HCT116 (cell line): ENCODE results near the gene NUP210. TPM values are rescaled to one million over a fixed set of nuclear protein-coding genes. Genes with fewer than 3 reads are reported as not detected.

Experiments used
- ATAC-seq: fragments of 200-7000 bp; cut with Tn5 transposase; 2 replicates; pipeline ENCODE4 v1.9.1; 2020; ENCODE audit warnings: mild to moderate bottlenecking, moderate library complexity
- BruUV-seq: library from RNA; stranded (reverse); fragments of 400-500 nt; replicated peaks from 2 replicates; lab custom pipeline; 2021; lab: Mats Ljungman, UMichigan
- CTCF ChIA-PET: fragments of 300-600 bp; sonication (Branson Sonifier 250); formaldehyde crosslinking; loops from one replicate; lab custom pipeline; 2021; ENCODE audit warnings: antibody characterized with exemption; lab: Charles Lee
- POLR2A ChIA-PET: fragments of 300-600, 350-600 bp; sonication (Branson Sonifier 250); formaldehyde crosslinking; loops from one replicate; lab custom pipeline; 2021; ENCODE audit warnings: antibody characterized with exemption; lab: Charles Lee
- RAD21 ChIA-PET, 2 experiments: fragments of 300-600 bp; sonication (Branson Sonifier 250); formaldehyde crosslinking; loops; one replicate each; lab custom pipeline; 2023; ENCODE audit warnings: low total read pairs in 2 of 2; ENCODE audit not compliant: uncharacterized antibody in 2 of 2, unreplicated experiment in 2 of 2, low non-redundant PET in 1 of 2; lab: Charles Lee
- DNase-seq: peaks from one replicate; pipeline ENCODE4 v3.0.0-alpha.2; 2010; ENCODE audit warnings: low read depth, low spot score
- H2AFZ ChIP-seq: fragments of 200-600 bp; shearing (Covaris generic), sonication (generic); 2 replicates; pipeline ENCODE4 v1.6.1; 2017; ENCODE audit warnings: low read depth, mixed run types, mixed read lengths, antibody characterized with exemption, low read length; ENCODE audit not compliant: poor library complexity, severe bottlenecking
- H3K27ac ChIP-seq: 2 replicates; pipeline ENCODE4 v1.5.1; 2012; ENCODE audit warnings: low read depth, low read length
- H3K27me3 ChIP-seq: fragments of 200-600 bp; sonication (generic); 2 replicates; pipeline ENCODE4 v1.6.1; 2016; ENCODE audit warnings: mixed run types, low read length, mixed read lengths; ENCODE audit not compliant: insufficient read depth
- H3K36me3 ChIP-seq, 2 experiments: fragments of 200-500 bp in 1 of 2; fragments of 200-600 bp in 1 of 2; sonication (Bioruptor generic) in 1 of 2; sonication (generic) in 1 of 2; 2 replicates each; pipeline versions ENCODE4 v1.5.1 to v1.6.1; 2014 to 2016; ENCODE audit warnings: low read length in 2 of 2, inconsistent platforms in 1 of 2, mixed read lengths in 1 of 2, mixed run types in 1 of 2; ENCODE audit not compliant: insufficient read depth in 2 of 2, control insufficient read depth in 1 of 2
- H3K4me1 ChIP-seq, 2 experiments: fragments of 200-600 bp in 1 of 2; sonication (generic) in 1 of 2; 2 replicates each; pipeline versions ENCODE4 v1.5.1 to v1.6.1; 2012 to 2017; ENCODE audit warnings: low read length in 2 of 2, inconsistent platforms in 1 of 2, mild to moderate bottlenecking in 1 of 2, mixed read lengths in 1 of 2, mixed run types in 1 of 2, moderate library complexity in 1 of 2; ENCODE audit not compliant: insufficient read depth in 2 of 2, control insufficient read depth in 1 of 2
- H3K4me2 ChIP-seq: fragments of 200-600 bp; sonication (generic); 2 replicates; pipeline ENCODE4 v1.6.1; 2017; ENCODE audit warnings: mixed run types, low read length, mixed read lengths
- H3K4me3 ChIP-seq, 2 experiments: fragments of 200-600 bp in 1 of 2; sonication (generic) in 1 of 2; replicated peaks in 1 of 2; 2 replicates each; pipeline ENCODE4 v1.5.1; 2011 to 2016; ENCODE audit warnings: low read length in 2 of 2, control low read depth in 1 of 2, low read depth in 1 of 2, mild to moderate bottlenecking in 1 of 2, mixed read lengths in 1 of 2, mixed run types in 1 of 2
- H3K79me2 ChIP-seq: fragments of 200-600 bp; sonication (generic); 2 replicates; pipeline ENCODE4 v1.6.1; 2017; ENCODE audit warnings: mild to moderate bottlenecking, mixed run types, low read length, moderate library complexity, mixed read lengths; ENCODE audit not compliant: insufficient read depth
- H3K9ac ChIP-seq: fragments of 200-600 bp; sonication (generic); 2 replicates; pipeline ENCODE4 v1.6.1; 2016; ENCODE audit warnings: low read length, mixed read lengths
- H3K9me2 ChIP-seq: fragments of 200-600 bp; sonication (generic), shearing (Covaris generic); 2 replicates; pipeline ENCODE4 v1.6.1; 2017; ENCODE audit warnings: mixed run types, mild to moderate bottlenecking, moderate library complexity; ENCODE audit not compliant: insufficient read depth
- H3K9me3 ChIP-seq, 2 experiments: fragments of 200-500 bp in 1 of 2; fragments of 200-600 bp in 1 of 2; sonication (Bioruptor generic) in 1 of 2; sonication (generic) in 1 of 2; 2 replicates each; pipeline ENCODE4 v1.6.1; 2014 to 2017; ENCODE audit warnings: low read length in 2 of 2, mixed read lengths in 2 of 2, inconsistent platforms in 1 of 2, low read depth in 1 of 2, mild to moderate bottlenecking in 1 of 2, mixed run types in 1 of 2, moderate library complexity in 1 of 2; ENCODE audit not compliant: control insufficient read depth in 1 of 2, insufficient read depth in 1 of 2
- H4K20me1 ChIP-seq: fragments of 200-600 bp; sonication (generic), shearing (Covaris generic); 2 replicates; pipeline ENCODE4 v1.6.1; 2017; ENCODE audit warnings: mixed run types, mild to moderate bottlenecking, moderate library complexity; ENCODE audit not compliant: insufficient read depth
- ATF3 ChIP-seq: IDR thresholded peaks from 2 replicates; pipeline ENCODE4 v1.6.1; 2012
- CTCF ChIP-seq, 3 experiments: fragments of 200-600 bp in 1 of 3; sonication (generic) in 1 of 3; IDR thresholded peaks in 2 of 3; conservative IDR thresholded peaks in 1 of 3; 2 replicates each; pipeline ENCODE4 v1.5.1; 2012 to 2017; ENCODE audit warnings: low read depth in 2 of 3, low read length in 2 of 3, antibody characterized with exemption in 1 of 3, borderline replicate concordance in 1 of 3, control low read depth in 1 of 3, mild to moderate bottlenecking in 1 of 3, mixed read lengths in 1 of 3, mixed run types in 1 of 3, moderate library complexity in 1 of 3; ENCODE audit not compliant: insufficient read depth in 1 of 3
- EGR1 ChIP-seq: IDR thresholded peaks from 2 replicates; pipeline ENCODE4 v1.6.1; 2012; ENCODE audit warnings: low read depth
- EZH2phosphoT487 ChIP-seq: fragments of 200-600 bp; IDR thresholded peaks from 2 replicates; pipeline ENCODE4 v1.6.1; 2018; ENCODE audit warnings: antibody characterized with exemption, borderline replicate concordance
- JUND ChIP-seq: IDR thresholded peaks from 2 replicates; pipeline ENCODE4 v1.6.1; 2012
- RAD21 ChIP-seq: IDR thresholded peaks from 2 replicates; pipeline ENCODE4 v1.6.1; 2012; ENCODE audit warnings: low read depth, mild to moderate bottlenecking
- SIN3A ChIP-seq: IDR thresholded peaks from 2 replicates; pipeline ENCODE4 v1.6.1; 2012; ENCODE audit warnings: low read depth
- TCF7L2 ChIP-seq: IDR thresholded peaks from 2 replicates; pipeline ENCODE4 v1.7.0; 2011; ENCODE audit warnings: borderline replicate concordance, inconsistent platforms; ENCODE audit not compliant: insufficient read depth, insufficient read length; ENCODE audit errors: extremely low read depth
- ZBTB33 ChIP-seq: IDR thresholded peaks from 2 replicates; pipeline ENCODE4 v1.6.1; 2011; ENCODE audit warnings: mild to moderate bottlenecking, low read length, moderate library complexity; ENCODE audit not compliant: insufficient replicate concordance; ENCODE audit errors: extremely low read depth
- ZNF274 ChIP-seq: fragments of 200-500 bp; sonication (Bioruptor generic); IDR thresholded peaks from 2 replicates; pipeline ENCODE4 v1.6.1; 2014; ENCODE audit warnings: mild to moderate bottlenecking, low read depth, low read length, inconsistent platforms
- intact Hi-C: fragments of 100-400 bp; cut with micrococcal nuclease; formaldehyde crosslinking; loops from 2 replicates; pipeline ENCODE4 v1.10.0; 2022
- total RNA-seq: library from RNA; stranded (reverse); gene quantifications from one replicate; pipeline ENCODE4 v1.2.1, GENCODE V29; 2021; ENCODE audit not compliant: unreplicated experiment
- TF ChIP-seq, protein P1 (sequence below): IDR thresholded peaks from 2 replicates; pipeline ENCODE4 v1.6.1; 2012; ENCODE audit warnings: low read depth
- TF ChIP-seq, protein P2 (sequence below): IDR thresholded peaks from 2 replicates; pipeline ENCODE4 v1.6.1; 2012

NUP210 gene
- total RNA-seq, 1 experiment from 2014 or later: 74.9 TPM

GRCh38 chr3:13268961-13269441 lies 151.1 kb downstream of the NUP210 start (continued):
- TF ChIP-seq, protein P1, sequence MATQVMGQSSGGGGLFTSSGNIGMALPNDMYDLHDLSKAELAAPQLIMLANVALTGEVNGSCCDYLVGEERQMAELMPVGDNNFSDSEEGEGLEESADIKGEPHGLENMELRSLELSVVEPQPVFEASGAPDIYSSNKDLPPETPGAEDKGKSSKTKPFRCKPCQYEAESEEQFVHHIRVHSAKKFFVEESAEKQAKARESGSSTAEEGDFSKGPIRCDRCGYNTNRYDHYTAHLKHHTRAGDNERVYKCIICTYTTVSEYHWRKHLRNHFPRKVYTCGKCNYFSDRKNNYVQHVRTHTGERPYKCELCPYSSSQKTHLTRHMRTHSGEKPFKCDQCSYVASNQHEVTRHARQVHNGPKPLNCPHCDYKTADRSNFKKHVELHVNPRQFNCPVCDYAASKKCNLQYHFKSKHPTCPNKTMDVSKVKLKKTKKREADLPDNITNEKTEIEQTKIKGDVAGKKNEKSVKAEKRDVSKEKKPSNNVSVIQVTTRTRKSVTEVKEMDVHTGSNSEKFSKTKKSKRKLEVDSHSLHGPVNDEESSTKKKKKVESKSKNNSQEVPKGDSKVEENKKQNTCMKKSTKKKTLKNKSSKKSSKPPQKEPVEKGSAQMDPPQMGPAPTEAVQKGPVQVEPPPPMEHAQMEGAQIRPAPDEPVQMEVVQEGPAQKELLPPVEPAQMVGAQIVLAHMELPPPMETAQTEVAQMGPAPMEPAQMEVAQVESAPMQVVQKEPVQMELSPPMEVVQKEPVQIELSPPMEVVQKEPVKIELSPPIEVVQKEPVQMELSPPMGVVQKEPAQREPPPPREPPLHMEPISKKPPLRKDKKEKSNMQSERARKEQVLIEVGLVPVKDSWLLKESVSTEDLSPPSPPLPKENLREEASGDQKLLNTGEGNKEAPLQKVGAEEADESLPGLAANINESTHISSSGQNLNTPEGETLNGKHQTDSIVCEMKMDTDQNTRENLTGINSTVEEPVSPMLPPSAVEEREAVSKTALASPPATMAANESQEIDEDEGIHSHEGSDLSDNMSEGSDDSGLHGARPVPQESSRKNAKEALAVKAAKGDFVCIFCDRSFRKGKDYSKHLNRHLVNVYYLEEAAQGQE: no peak
- TF ChIP-seq EGR1 (no peak), JUND (no peak)

GRCh38 chr3:13268120-13268519 lies 152.0 kb downstream of the NUP210 start:
- Histone ChIP-seq H3K79me2 (no peaks in the 10 kb centered on the region), H3K4me1 (peaks cover 0 to 3% of the 10 kb centered on the region in 2 experiments; a peak in 1 of 4 replicates), H3K36me3 (no peaks in the 10 kb centered on the region), H3K9me3 (no peaks in the 10 kb centered on the region), H3K9me2 (no peaks in the 10 kb centered on the region), H3K9ac (no peak overlapping the region), H4K20me1 (no peaks in the 10 kb centered on the region), H3K27me3 (no peaks in the 10 kb centered on the region), H2AFZ (no peak overlapping the region), H3K4me3 (no peak overlapping the region), H3K4me2 (no peak overlapping the region), H3K27ac (no peak overlapping the region)
- no TSS peak for BruUV-seq
- no peak for ATAC-seq
- intact Hi-C loops: no loop called here
- no peak for DNase-seq
- ChIA-PET POLR2A (no interaction called here), RAD21 (no interaction called here), CTCF (no interaction called here)
- TF ChIP-seq RAD21: no peak
- TF ChIP-seq TCF7L2: no peak
- TF ChIP-seq ATF3: no peak
- TF ChIP-seq SIN3A: no peak
- TF ChIP-seq EZH2phosphoT487: no peak
- no peak for TF ChIP-seq ZNF274
- TF ChIP-seq, protein P2, sequence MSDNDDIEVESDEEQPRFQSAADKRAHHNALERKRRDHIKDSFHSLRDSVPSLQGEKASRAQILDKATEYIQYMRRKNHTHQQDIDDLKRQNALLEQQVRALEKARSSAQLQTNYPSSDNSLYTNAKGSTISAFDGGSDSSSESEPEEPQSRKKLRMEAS: no peak
- no peak for TF ChIP-seq CTCF (IDR thresholded peaks at IDR 0.05 in 2 of 3, conservative IDR thresholded peaks at IDR 0.05 in 1 of 3; ENCODE audit: borderline replicate concordance in 1 of 3, insufficient read depth in 1 of 3, low read depth in 2 of 3, low read length in 2 of 3)
- TF ChIP-seq, protein P1: no peak
- TF ChIP-seq ZBTB33: no peak
